CD14-positive monocyte (primary cell): ENCODE measurements around the gene ACVRL1. TPM values are rescaled to one million over a fixed set of nuclear protein-coding genes. Genes with fewer than 3 reads are reported as not detected.

ENCODE experiments used
- DNase-seq, 3 donors: peaks; one replicate each; pipeline ENCODE4 v3.0.0-alpha.2; 2011 to 2022
- H2AFZ ChIP-seq: 2 replicates; pipeline ENCODE4 v1.6.0; 2012; ENCODE audit warnings: mild to moderate bottlenecking, low read depth, low read length, inconsistent platforms; ENCODE audit not compliant: insufficient read depth, poor library complexity, severe bottlenecking
- H3K27ac ChIP-seq, 2 donors: 1 replicate in 1 of 2; 2 replicates in 1 of 2; pipeline ENCODE4 v1.5.1; 2012 to 2013; ENCODE audit warnings: low read length in 2 of 2, control low read depth in 1 of 2, inconsistent platforms in 1 of 2, low read depth in 1 of 2, mild to moderate bottlenecking in 1 of 2
- H3K27me3 ChIP-seq, 2 donors: one replicate each; pipeline versions ENCODE4 v1.6.0 to v1.6.1; 2011 to 2013; ENCODE audit warnings: low read length in 2 of 2; ENCODE audit not compliant: control insufficient read depth in 2 of 2, insufficient read depth in 2 of 2
- H3K36me3 ChIP-seq, 2 donors: replicated peaks in 1 of 2; 1 replicate in 1 of 2; 2 replicates in 1 of 2; pipeline versions ENCODE4 v1.5.1 to v1.6.1; 2012 to 2013; ENCODE audit warnings: low read length in 2 of 2, control low read depth in 1 of 2, inconsistent platforms in 1 of 2, mild to moderate bottlenecking in 1 of 2; ENCODE audit not compliant: insufficient read depth in 2 of 2, control insufficient read depth in 1 of 2
- H3K4me1 ChIP-seq, 2 donors: 1 replicate in 1 of 2; 2 replicates in 1 of 2; pipeline versions ENCODE4 v1.5.1 to v1.6.1; 2012 to 2013; ENCODE audit warnings: low read length in 2 of 2, control low read depth in 1 of 2, inconsistent platforms in 1 of 2, mild to moderate bottlenecking in 1 of 2, moderate library complexity in 1 of 2; ENCODE audit not compliant: insufficient read depth in 2 of 2, control insufficient read depth in 1 of 2
- H3K4me2 ChIP-seq: replicated peaks from 2 replicates; pipeline ENCODE3; 2012; ENCODE audit warnings: low read length, moderate library complexity, mild to moderate bottlenecking; ENCODE audit not compliant: poor library complexity, severe bottlenecking; ENCODE audit errors: extremely low read depth
- H3K4me3 ChIP-seq, 3 experiments: fragments of 200-600 bp in 1 of 3; sonication (generic) in 1 of 3; replicated peaks in 1 of 3; 1 replicate in 2 of 3; 2 replicates in 1 of 3; pipeline ENCODE4 v1.5.1; 2011 to 2013; ENCODE audit warnings: low read length in 3 of 3, mild to moderate bottlenecking in 3 of 3, control low read depth in 2 of 3, low read depth in 2 of 3, inconsistent platforms in 1 of 3, moderate library complexity in 1 of 3
- H3K79me2 ChIP-seq: 2 replicates; pipeline ENCODE4 v1.6.0; 2012; ENCODE audit warnings: mild to moderate bottlenecking, control low read depth, inconsistent platforms, low read length, moderate library complexity; ENCODE audit not compliant: insufficient read depth
- H3K9ac ChIP-seq: 2 replicates; pipeline ENCODE4 v1.6.0; 2017; ENCODE audit warnings: low read length, mild to moderate bottlenecking; ENCODE audit not compliant: insufficient read depth, poor library complexity, severe bottlenecking
- H3K9me3 ChIP-seq, 2 donors: replicated peaks in 1 of 2; 1 replicate in 1 of 2; 2 replicates in 1 of 2; pipeline versions ENCODE4 v1.5.1 to v1.6.1; 2012 to 2013; ENCODE audit warnings: low read length in 2 of 2, control low read depth in 1 of 2; ENCODE audit not compliant: control insufficient read depth in 1 of 2, insufficient read depth in 1 of 2
- H4K20me1 ChIP-seq: 2 replicates; pipeline ENCODE4 v1.6.0; 2012; ENCODE audit warnings: mild to moderate bottlenecking, low read length, control low read depth, moderate library complexity; ENCODE audit not compliant: insufficient read depth
- H3K27ac Mint-ChIP-seq, 7 donors: one replicate each; pipeline ENCODE4 v1.8.0; 2020; ENCODE audit warnings: mild to moderate bottlenecking in 7 of 7, mixed read lengths in 7 of 7, moderate library complexity in 6 of 7, inconsistent platforms in 2 of 7
- H3K27me3 Mint-ChIP-seq, 3 donors: one replicate each; pipeline ENCODE4 v1.8.0; 2021 to 2022; ENCODE audit warnings: low read depth in 3 of 3, mild to moderate bottlenecking in 3 of 3, mixed read lengths in 3 of 3, moderate library complexity in 3 of 3, inconsistent platforms in 1 of 3
- H3K36me3 Mint-ChIP-seq, 2 donors: one replicate each; pipeline ENCODE4 v1.8.0; 2020; ENCODE audit warnings: mixed read lengths in 2 of 2, inconsistent platforms in 1 of 2, mild to moderate bottlenecking in 1 of 2
- H3K4me1 Mint-ChIP-seq: one replicate; pipeline ENCODE4 v1.8.0; 2020; ENCODE audit warnings: mild to moderate bottlenecking, mixed read lengths
- H3K4me3 Mint-ChIP-seq, 2 donors: one replicate each; pipeline ENCODE4 v1.8.0; 2020; ENCODE audit warnings: mild to moderate bottlenecking in 2 of 2, mixed read lengths in 2 of 2, moderate library complexity in 1 of 2
- H3K9me3 Mint-ChIP-seq, 7 donors: one replicate each; pipeline ENCODE4 v1.8.0; 2020 to 2022; ENCODE audit warnings: mixed read lengths in 7 of 7, mild to moderate bottlenecking in 6 of 7, moderate library complexity in 6 of 7, inconsistent platforms in 2 of 7
- WGBS: methylation state at CpG from one replicate; pipeline ENCODE4 v1.1.5; 2013; ENCODE audit warnings: missing lambda C conversion rate; ENCODE audit not compliant: insufficient coverage; 5-methylcytosine and 5-hydroxymethylcytosine counted together
- intact Hi-C, 2 donors: fragments of 100-400 bp; cut with micrococcal nuclease; formaldehyde crosslinking; loops; one replicate each; pipeline versions ENCODE4 v1.15.0 to v1.15.1; 2023
- polyA plus RNA-seq, 3 donors: library from polyadenylated mRNA; depleted of rRNA in 1 of 3; unstranded in 2 of 3; stranded (reverse) in 1 of 3; fragments of 300-500 nt in 2 of 3; fragments of >200 nt in 1 of 3; fragmentation: Illumina TruSeq in 2 of 3; gene quantifications; 1 replicate in 2 of 3; 2 replicates in 1 of 3; pipeline ENCODE4 v1.2.3, GENCODE V29; 2012 to 2021
- TF ChIP-seq, protein P1 (sequence below): fragments of 200-600 bp; IDR thresholded peaks from one replicate; pipeline ENCODE4 v1.8.0; 2022; ENCODE audit warnings: antibody characterized with exemption, mild to moderate bottlenecking

ACVRL1 gene
- polyA plus RNA-seq, 3 donors: 1.5 to 3.6 (median 2.0) TPM

DNA sequence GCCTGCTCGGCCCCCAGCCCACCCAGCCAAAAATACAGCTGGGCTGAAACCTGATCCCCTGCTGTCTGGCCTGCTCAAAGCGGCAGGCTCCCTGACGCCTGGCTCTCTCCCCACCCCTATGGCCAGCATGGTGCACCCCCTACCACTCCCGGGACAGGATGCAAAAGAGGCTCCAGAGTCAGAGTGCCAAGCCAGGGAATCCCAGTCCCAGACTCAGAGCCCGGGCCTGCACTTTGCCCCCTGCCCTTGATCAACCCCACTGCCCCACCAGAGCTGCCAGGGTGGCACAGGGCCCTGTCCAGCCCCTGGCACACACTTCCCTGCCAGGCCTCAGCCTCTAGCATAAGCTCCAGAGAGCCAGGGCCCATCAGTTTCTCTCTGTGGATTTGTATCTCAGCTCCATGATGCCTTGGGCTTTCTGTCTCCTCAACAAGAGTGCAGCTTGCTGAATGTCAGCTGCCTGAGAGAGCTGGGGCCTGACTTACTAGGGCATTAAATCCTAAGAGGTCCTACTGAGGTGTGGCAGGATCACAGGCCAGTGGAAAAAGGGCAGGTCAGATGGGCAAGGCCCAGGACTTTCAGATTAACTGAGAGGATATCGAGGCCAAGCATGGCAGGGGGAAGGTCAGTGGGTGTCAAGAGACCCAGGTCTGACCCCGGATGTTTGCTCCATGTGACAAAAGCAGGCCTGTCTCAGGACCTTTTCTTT is 13.9 kb downstream of the ACVRL1 start:
- H3K79me2 ChIP-seq: no peaks in the 10 kb centered on the region
- intact Hi-C loops: loop anchor here (5.0 kb wide), 3 partner anchors 34 to 61 kb away; partner anchors contain the start of gene ANKRD33 (in 1 of the 2)
- TF ChIP-seq, protein P1, sequence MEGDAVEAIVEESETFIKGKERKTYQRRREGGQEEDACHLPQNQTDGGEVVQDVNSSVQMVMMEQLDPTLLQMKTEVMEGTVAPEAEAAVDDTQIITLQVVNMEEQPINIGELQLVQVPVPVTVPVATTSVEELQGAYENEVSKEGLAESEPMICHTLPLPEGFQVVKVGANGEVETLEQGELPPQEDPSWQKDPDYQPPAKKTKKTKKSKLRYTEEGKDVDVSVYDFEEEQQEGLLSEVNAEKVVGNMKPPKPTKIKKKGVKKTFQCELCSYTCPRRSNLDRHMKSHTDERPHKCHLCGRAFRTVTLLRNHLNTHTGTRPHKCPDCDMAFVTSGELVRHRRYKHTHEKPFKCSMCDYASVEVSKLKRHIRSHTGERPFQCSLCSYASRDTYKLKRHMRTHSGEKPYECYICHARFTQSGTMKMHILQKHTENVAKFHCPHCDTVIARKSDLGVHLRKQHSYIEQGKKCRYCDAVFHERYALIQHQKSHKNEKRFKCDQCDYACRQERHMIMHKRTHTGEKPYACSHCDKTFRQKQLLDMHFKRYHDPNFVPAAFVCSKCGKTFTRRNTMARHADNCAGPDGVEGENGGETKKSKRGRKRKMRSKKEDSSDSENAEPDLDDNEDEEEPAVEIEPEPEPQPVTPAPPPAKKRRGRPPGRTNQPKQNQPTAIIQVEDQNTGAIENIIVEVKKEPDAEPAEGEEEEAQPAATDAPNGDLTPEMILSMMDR: no peak

DNA sequence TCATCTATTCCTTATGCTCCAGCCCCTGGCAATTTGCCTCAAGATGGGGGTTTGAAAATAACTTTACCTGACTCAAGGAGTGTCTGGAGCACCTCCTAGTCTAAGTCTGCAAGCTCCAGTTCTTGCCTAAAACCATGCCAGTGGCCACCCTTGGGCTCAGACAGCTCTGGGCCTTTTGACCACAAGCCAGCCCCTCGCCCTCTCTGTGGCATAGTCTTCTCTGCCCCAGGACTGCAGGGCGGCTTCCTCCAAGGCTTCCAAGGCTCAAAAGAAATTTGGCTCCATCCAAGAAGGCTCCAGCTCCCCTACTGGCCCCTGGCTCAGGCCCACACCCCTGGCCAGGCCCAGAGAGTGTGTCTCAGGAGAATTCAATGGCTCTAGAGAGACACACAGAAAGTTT is 14.8 kb downstream of the ACVRL1 start:
- Histone ChIP-seq H3K9ac (no peak overlapping the region), H3K36me3 (peaks cover 0 to 19% of the 10 kb centered on the region in 2 donors), H4K20me1 (no peaks in the 10 kb centered on the region), H3K79me2 (no peaks in the 10 kb centered on the region), H3K4me3 (peak overlapping the region in 1 of 3 experiments; percentile 60), H3K4me1 (peaks cover 21 to 25% of the 10 kb centered on the region in 2 donors), H2AFZ (peak overlapping the region; percentile 72), H3K27me3 (no peaks in the 10 kb centered on the region), H3K9me3 (no peaks in the 10 kb centered on the region), H3K4me2 (peak overlapping the region; percentile 70), H3K27ac (peak overlapping the region; percentile 89 to 92)
- peaks cover 38% of the 10 kb centered on the region for H3K4me1 Mint-ChIP-seq
- H3K4me3 Mint-ChIP-seq: peak overlapping the region in 1 of 2 donors; percentile 71
- intact Hi-C loops: loop anchor here (5.0 kb wide), 3 partner anchors 35 to 60 kb away; partner anchors contain the start of gene ANKRD33 (in 1 of the 2)
- peaks cover 3 to 7% (median 4%) of the 10 kb centered on the region in 3 donors for H3K27me3 Mint-ChIP-seq
- peaks cover 6 to 26% of the 10 kb centered on the region in 2 donors for H3K36me3 Mint-ChIP-seq
- WGBS: 94% methylated on average over 2 of the region's 2 CpGs
- no peak for DNase-seq
- TF ChIP-seq, protein P1: no peak
- H3K27ac Mint-ChIP-seq: peak overlapping the region; percentile 42 to 97 (median 93)
- peaks cover 0 to 3% (median 0%) of the 10 kb centered on the region in 7 donors for H3K9me3 Mint-ChIP-seq

More for the DNA sequence above, 13.9 kb downstream of the ACVRL1 start:
- 95% methylated on average over 7 of the region's 7 CpGs for WGBS
- peaks cover 6 to 29% of the 10 kb centered on the region in 2 donors for H3K36me3 Mint-ChIP-seq
- H3K4me2 ChIP-seq: no peak overlapping the region
- no peak overlapping the region for H3K9ac ChIP-seq
- H3K9me3 ChIP-seq: no peaks in the 10 kb centered on the region
- H2AFZ ChIP-seq: no peak overlapping the region
- peaks cover 38% of the 10 kb centered on the region for H3K4me1 Mint-ChIP-seq
- H3K4me3 ChIP-seq: no peak overlapping the region
- peaks cover 0 to 3% (median 0%) of the 10 kb centered on the region in 7 donors for H3K9me3 Mint-ChIP-seq
- peaks cover 21 to 25% of the 10 kb centered on the region in 2 donors for H3K4me1 ChIP-seq
- H3K4me3 Mint-ChIP-seq: no peak overlapping the region
- H3K27me3 Mint-ChIP-seq: peaks cover 4 to 7% (median 6%) of the 10 kb centered on the region in 3 donors
- no peak overlapping the region for H3K27ac ChIP-seq
- no peaks in the 10 kb centered on the region for H3K27me3 ChIP-seq
- H3K36me3 ChIP-seq: peaks cover 0 to 19% of the 10 kb centered on the region in 2 donors
- no peaks in the 10 kb centered on the region for H4K20me1 ChIP-seq
- no peak for DNase-seq
- H3K27ac Mint-ChIP-seq: no peak overlapping the region
